Measurements from ENCODE around the gene CPSF3.

DNA sequence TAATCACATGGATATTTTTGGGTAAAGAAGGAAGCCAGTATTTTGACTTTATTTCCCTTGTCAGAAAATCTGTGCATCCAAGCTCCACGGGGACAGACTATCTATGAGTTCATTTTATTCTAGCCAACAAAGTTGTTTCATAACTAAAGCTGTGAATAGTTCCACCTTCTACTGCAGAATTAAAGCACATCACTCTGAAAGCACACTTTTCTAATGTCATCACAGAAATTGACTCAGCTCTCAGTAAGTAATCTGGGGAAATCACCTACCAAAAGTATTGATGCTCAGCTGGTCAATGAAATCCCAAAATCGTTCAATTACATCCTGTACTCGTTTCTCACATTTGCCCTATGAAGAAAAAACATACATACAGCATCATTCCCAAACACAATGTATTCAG, 70.0 kb downstream of the CPSF3 start:
- TF ChIP-seq, protein P1, sequence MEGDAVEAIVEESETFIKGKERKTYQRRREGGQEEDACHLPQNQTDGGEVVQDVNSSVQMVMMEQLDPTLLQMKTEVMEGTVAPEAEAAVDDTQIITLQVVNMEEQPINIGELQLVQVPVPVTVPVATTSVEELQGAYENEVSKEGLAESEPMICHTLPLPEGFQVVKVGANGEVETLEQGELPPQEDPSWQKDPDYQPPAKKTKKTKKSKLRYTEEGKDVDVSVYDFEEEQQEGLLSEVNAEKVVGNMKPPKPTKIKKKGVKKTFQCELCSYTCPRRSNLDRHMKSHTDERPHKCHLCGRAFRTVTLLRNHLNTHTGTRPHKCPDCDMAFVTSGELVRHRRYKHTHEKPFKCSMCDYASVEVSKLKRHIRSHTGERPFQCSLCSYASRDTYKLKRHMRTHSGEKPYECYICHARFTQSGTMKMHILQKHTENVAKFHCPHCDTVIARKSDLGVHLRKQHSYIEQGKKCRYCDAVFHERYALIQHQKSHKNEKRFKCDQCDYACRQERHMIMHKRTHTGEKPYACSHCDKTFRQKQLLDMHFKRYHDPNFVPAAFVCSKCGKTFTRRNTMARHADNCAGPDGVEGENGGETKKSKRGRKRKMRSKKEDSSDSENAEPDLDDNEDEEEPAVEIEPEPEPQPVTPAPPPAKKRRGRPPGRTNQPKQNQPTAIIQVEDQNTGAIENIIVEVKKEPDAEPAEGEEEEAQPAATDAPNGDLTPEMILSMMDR (IDR thresholded peaks at IDR 0.05), result no peak
- no peak for TF ChIP-seq POLR2A (IDR thresholded peaks at IDR 0.05)
- TF ChIP-seq EP300 (IDR thresholded peaks at IDR 0.05; ENCODE audit: low read depth), result no peak

Measured in transverse colon (tissue), 3 donors.